HG03060 (cell line): ENCODE results near the gene VSX1.

ENCODE experiments used
- ATAC-seq: cut with Tn5 transposase; IDR thresholded peaks from one replicate; pipeline ENCODE4 v1.9.1; 2021; ENCODE audit warnings: low read depth, moderate number of reproducible peaks; ENCODE audit not compliant: unreplicated experiment

VSX1 gene

GRCh38 chr20:25042531-25043498 lies 39.1 kb downstream of the VSX1 start:
- peak; percentile 83 for ATAC-seq

- ATAC-seq, result no peak
Observed at GRCh38 chr20:25041813-25042530, 40.0 kb downstream of the VSX1 start.

GRCh38 chr20:25040438-25040831 lies 41.5 kb downstream of the VSX1 start:
- no peak for ATAC-seq

GRCh38 chr20:25039697-25040437 lies 42.1 kb downstream of the VSX1 start:
- ATAC-seq, result no peak

GRCh38 chr20:25038591-25039015 lies 43.3 kb downstream of the VSX1 start:
- ATAC-seq, result no peak

- ATAC-seq, result no peak
Observed at GRCh38 chr20:25038103-25038410, 43.9 kb downstream of the VSX1 start.

GRCh38 chr20:25037288-25038102 lies 44.4 kb downstream of the VSX1 start:
- no peak for ATAC-seq

GRCh38 chr20:25036331-25036936 lies 45.5 kb downstream of the VSX1 start:
- no peak for ATAC-seq

GRCh38 chr20:25035921-25036320 lies 46.0 kb downstream of the VSX1 start:
- ATAC-seq, result no peak

GRCh38 chr20:25033924-25034300 lies 48.0 kb downstream of the VSX1 start:
- no peak for ATAC-seq

GRCh38 chr20:25033265-25033923 lies 48.5 kb downstream of the VSX1 start:
- ATAC-seq, result no peak

GRCh38 chr20:25032478-25033264 lies 49.3 kb downstream of the VSX1 start:
- ATAC-seq, result no peak

- ATAC-seq, result no peak
Observed at GRCh38 chr20:25032065-25032477, 49.9 kb downstream of the VSX1 start.

- ATAC-seq, result no peak
Observed at GRCh38 chr20:25031241-25031640, 50.7 kb downstream of the VSX1 start.

- no peak for ATAC-seq
Observed at GRCh38 chr20:25030649-25031207, 51.2 kb downstream of the VSX1 start.

GRCh38 chr20:25030007-25030648 lies 51.8 kb downstream of the VSX1 start:
- no peak for ATAC-seq

GRCh38 chr20:25025986-25026605 lies 55.8 kb downstream of the VSX1 start:
- ATAC-seq, result no peak
